Esophagus mucosa (tissue), 1 donor: ENCODE measurements around the gene ATIC. TPM values are rescaled to one million over a fixed set of nuclear protein-coding genes. Genes with fewer than 3 reads are reported as not detected.

Experiments
- ATAC-seq: fragments of 200-7000 bp; cut with Tn5 transposase; one replicate; pipeline ENCODE4 v1.9.1; 2020
- total RNA-seq: library from RNA; stranded (reverse); gene quantifications from one replicate; pipeline ENCODE4 v1.2.4, GENCODE V29; 2023
- donor health status: DM: yes; HTN: yes; CAD: no.

ATIC gene
- total RNA-seq, 1 donor from 2014 or later, result 67.1 TPM

DNA sequence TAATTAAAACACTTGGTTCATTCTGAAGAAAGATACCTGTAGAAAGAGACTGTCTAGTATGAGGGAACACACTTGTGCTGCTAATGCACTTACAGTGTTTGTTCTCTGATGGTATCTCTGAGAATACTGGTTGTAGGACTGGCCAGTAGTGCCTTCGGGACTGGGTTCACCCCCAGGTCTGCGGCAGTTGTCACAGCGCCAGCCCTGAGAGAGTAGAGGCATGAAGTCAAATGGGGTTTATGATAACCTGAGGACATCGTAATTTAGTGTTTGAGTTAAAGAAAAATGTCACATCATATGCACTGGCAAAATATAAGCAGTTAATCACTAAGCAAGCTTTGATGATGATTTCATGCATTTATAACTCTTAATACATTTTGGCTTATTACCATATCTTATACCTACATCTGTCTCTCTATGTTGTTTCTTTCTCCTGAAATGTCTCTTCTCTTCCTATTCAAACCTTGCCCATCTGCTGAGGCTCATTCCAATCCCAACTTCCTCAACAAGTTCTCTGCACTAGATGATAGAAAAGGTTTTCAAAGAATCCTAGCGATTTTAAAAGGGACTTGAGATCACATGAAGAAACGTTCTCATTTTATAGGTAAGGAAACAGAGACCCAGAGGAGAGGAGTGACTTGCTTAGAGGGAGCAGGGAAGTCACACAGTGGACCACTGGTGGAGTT, 50.2 kb downstream of the ATIC start:
- no peak for ATAC-seq

GRCh38 chr2:215362562-215362904, 50.7 kb downstream of the ATIC start:
- ATAC-seq, result no peak

DNA sequence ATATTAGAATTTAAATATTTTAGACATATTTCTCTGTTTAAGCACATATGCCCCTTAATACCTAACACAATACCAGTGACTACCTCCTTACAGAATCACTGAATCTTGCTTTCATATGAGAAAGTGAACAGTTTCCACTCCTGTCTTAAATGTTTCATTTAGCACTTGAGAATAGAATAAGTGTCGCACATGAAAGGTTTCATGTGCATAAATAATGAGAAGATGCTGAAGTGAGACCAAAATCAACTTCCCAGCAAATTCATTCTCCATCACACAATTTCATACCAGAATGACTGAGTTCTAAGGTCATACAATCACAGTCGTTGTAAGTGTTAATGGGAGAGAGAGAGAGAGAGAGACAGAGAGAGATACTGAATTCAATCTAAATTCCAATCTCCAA, 51.2 kb downstream of the ATIC start:
- ATAC-seq, result no peak

GRCh38 chr2:215363461-215364156, 51.8 kb downstream of the ATIC start:
- ATAC-seq, result no peak

GRCh38 chr2:215364157-215365155, 52.6 kb downstream of the ATIC start:
- no peak for ATAC-seq

GRCh38 chr2:215365184-215365658, 53.4 kb downstream of the ATIC start:
- ATAC-seq, result no peak

GRCh38 chr2:215366440-215367032, 54.7 kb downstream of the ATIC start:
- ATAC-seq, result no peak

- no peak for ATAC-seq
These were observed 56.0 kb downstream of the ATIC start for GRCh38 chr2:215367662-215368492.

GRCh38 chr2:215368493-215368809, 56.6 kb downstream of the ATIC start:
- ATAC-seq, result no peak

GRCh38 chr2:215369181-215369760, 57.4 kb downstream of the ATIC start:
- ATAC-seq, result no peak

DNA sequence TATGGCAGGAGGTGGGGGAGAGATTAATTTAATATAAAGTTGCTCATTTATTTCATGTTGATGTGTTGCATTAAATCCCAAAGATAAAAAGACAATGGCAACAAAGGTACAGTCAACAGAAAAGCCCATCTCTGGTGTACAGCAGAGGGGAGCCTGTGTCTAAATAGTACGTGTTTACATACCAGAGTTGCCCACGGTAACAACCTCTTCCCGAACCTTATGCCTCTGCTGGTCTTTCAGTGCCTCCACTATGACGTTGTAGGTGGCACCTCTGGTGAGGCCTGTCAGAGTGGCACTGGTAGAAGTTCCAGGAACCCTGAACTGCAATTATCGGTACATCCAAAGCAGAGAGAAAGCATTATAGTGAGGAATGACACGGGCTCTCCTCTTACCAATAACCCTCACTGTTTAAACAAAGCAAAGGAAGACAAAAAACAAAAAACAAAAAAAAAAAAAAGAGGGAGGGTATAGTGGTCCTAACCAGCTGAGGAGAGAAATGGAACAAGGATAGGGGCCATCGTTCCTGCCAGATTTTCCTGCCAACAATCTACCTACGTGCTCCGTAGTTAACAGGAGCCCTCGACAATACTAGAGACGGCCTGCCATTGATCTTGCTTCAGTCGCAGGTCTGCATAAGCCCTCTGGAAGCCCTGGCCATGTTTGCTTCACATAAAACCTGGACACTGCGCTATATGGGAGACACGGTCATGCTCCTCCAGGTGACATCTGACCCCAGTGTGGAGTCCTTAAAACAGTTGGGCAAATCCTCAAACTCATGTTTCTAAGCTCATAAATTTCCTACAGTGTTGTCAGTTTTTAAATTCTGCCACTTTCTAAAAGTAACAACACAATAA, 58.5 kb downstream of the ATIC start:
- no peak for ATAC-seq

- ATAC-seq, result no peak
These were observed 60.3 kb downstream of the ATIC start for GRCh38 chr2:215371915-215372897.

DNA sequence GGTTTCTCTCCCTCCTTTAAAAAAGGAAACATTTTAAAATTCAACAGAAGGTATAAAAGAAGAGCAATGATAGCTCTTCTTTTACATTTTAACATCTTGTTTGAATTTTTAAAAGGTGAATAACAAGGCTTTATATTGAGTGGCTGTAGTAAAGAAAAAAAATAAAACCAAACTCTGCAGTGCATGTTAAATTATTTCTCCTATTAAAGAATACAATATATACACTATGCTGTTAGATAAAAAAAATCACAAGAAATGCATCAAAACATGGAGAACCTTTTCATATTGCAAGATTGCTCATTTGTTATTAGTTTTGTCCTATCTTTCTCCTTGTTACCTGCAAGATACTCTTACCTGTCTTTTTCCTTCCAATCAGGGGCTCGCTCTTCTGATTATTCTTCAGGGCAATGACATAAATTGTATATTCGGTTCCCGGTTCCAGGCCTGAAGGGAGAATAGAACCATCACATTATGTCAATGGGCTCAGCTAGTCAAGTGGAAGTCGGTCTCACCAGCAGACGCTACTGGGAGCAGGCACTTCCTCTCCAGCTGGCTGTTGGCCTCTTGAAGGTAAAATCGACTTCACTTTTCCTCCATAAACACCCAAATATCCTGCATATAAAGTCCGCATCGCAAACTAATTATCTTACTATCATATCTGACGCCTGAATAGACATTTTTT, 61.2 kb downstream of the ATIC start:
- no peak for ATAC-seq

GRCh38 chr2:215374002-215374401, 62.1 kb downstream of the ATIC start:
- ATAC-seq, result no peak

GRCh38 chr2:215374642-215375466, 63.0 kb downstream of the ATIC start:
- ATAC-seq, result no peak

DNA sequence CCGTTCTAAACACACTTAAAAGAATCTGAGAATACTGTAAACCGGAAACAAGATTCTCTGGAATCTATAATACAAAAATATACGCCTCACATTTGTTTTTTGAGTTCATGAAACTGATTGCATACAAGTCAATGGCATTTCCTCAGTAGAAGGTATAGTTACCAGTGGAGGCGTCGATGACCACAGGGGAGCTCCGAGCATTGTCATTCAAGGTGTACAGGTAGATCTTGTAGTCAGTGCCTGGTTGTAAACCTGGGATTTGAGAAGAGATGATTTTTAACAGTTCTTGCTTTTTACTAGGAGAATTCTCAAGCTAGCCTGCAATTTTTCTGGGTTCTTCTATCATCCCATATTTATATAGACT, 63.6 kb downstream of the ATIC start:
- ATAC-seq, result no peak

DNA sequence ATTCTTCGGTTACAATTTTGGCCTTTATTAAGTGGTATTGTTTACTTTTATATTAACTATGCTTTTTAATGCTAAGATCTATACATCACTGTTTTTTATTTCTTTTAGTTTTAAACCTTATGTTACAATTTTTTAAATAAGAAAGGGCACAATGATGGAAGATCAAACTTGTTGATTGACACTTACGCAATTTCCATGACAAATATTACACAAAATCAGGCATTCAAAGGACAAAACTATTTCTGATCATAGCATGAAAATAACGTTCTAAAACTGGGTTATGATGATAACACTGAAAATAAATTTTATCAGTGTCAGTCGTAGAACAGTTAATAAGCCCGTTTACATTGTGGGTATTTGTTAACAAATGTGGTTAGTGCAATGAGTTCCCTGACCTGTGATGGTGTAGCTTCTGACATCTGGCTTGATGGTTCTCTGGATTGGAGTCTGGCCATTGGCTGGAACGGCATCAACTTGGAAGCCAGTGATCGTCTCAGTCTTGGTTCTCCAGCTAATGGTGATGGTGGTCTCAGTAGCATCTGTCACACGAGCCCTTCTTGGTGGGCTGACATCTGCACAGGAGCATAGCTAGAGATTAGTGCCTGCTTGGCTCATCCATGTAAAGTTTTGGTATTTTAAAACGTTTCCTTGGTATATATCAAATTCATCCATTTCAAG, 64.4 kb downstream of the ATIC start:
- ATAC-seq, result no peak
